Activated CD4-positive, alpha-beta T cell treated with anti-CD3 and anti-CD28 coated beads, Interleukin-2, amount 50 U/mL, for 1 hour (primary cell): ENCODE data around the gene TRIM77.
"Not testable (repeated sequence)": the region's sequence is repeated elsewhere in the genome, so short reads cannot be mapped to it uniquely, and the experiment has no call there.

Source experiments
- DNase-seq: peaks from one replicate; pipeline ENCODE4 v3.0.0-alpha.2; 2020

The TRIM77 gene

GRCh38 chr11:89709999-89710398 is at the start of gene TRIM77:
Gene TRIM77 (plus strand): TSS chr11:89710299. CDS start chr11:89710299, 0 bp downstream.
- not testable (repeated sequence) for DNase-seq

- no peak for DNase-seq
These were observed 43.1 kb upstream of the TRIM77 start for GRCh38 chr11:89667001-89667400.

- DNase-seq = not testable (repeated sequence)
These were observed 41.9 kb upstream of the TRIM77 start for GRCh38 chr11:89668158-89668557.

- DNase-seq = not testable (repeated sequence)
These were observed 40.5 kb upstream of the TRIM77 start for GRCh38 chr11:89669586-89669985.

GRCh38 chr11:89669993-89670669 is 40.0 kb upstream of the TRIM77 start:
- DNase-seq = not testable (repeated sequence)

GRCh38 chr11:89672547-89672946 is 37.6 kb upstream of the TRIM77 start:
- not testable (repeated sequence) for DNase-seq

- DNase-seq = not testable (repeated sequence)
These were observed 36.7 kb upstream of the TRIM77 start for GRCh38 chr11:89673380-89673779.

GRCh38 chr11:89675383-89675782 is 34.7 kb upstream of the TRIM77 start:
- DNase-seq = not testable (repeated sequence)

GRCh38 chr11:89675948-89676347 is 34.2 kb upstream of the TRIM77 start:
- not testable (repeated sequence) for DNase-seq

- not testable (repeated sequence) for DNase-seq
These were observed 3.0 kb upstream of the TRIM77 start for GRCh38 chr11:89707080-89707479.

GRCh38 chr11:89724866-89725498 is 14.9 kb downstream of the TRIM77 start:
- DNase-seq = not testable (repeated sequence)

GRCh38 chr11:89730215-89730614 is 20.1 kb downstream of the TRIM77 start:
- DNase-seq = not testable (repeated sequence)

GRCh38 chr11:89736566-89736965 is 26.5 kb downstream of the TRIM77 start:
- no peak for DNase-seq

- DNase-seq = no peak
These were observed 27.0 kb downstream of the TRIM77 start for GRCh38 chr11:89737116-89737515.

- DNase-seq = not testable (repeated sequence)
These were observed 31.3 kb downstream of the TRIM77 start for GRCh38 chr11:89741406-89741805.

GRCh38 chr11:89744158-89744557 is 34.1 kb downstream of the TRIM77 start:
- not testable (repeated sequence) for DNase-seq

GRCh38 chr11:89750822-89751221 is 40.7 kb downstream of the TRIM77 start:
- DNase-seq = not testable (repeated sequence)
